Activated T-cell treated with anti-CD3 and anti-CD28 coated beads, Interleukin-2, amount 50 U/mL, for 4 hours (primary cell): ENCODE measurements around the gene DPP6. TPM values are rescaled to one million over a fixed set of nuclear protein-coding genes. Genes with fewer than 3 reads are reported as not detected.

Source experiments
- ATAC-seq, 2 donors: fragments of 200-7000 bp; cut with Tn5 transposase; one replicate each; pipeline ENCODE4 v1.10.0; 2021
- DNase-seq: peaks from one replicate; pipeline ENCODE4 v3.0.0-alpha.2; 2020
- H3K27me3 Mint-ChIP-seq: one replicate; pipeline ENCODE4 v1.8.0; 2021; ENCODE audit warnings: low read depth, mixed read lengths
- H3K36me3 Mint-ChIP-seq: one replicate; pipeline ENCODE4 v1.8.0; 2022; ENCODE audit warnings: mixed read lengths; ENCODE audit not compliant: insufficient read depth
- H3K4me1 Mint-ChIP-seq: one replicate; pipeline ENCODE4 v1.8.0; 2021; ENCODE audit warnings: low read depth, mixed read lengths
- H3K4me3 Mint-ChIP-seq: one replicate; pipeline ENCODE4 v1.8.0; 2021; ENCODE audit warnings: mild to moderate bottlenecking, moderate library complexity, mixed read lengths
- H3K9me3 Mint-ChIP-seq: one replicate; pipeline ENCODE4 v1.8.0; 2021; ENCODE audit warnings: mixed read lengths
- total RNA-seq, 3 donors: library from RNA; stranded (reverse); gene quantifications; one replicate each; pipeline ENCODE4 v1.2.1, GENCODE V29; 2021

The DPP6 gene
- total RNA-seq, 3 donors from 2014 or later, result not detected

GRCh38 chr7:154881026-154881425 lies 828.8 kb downstream of the DPP6 start:
- DNase-seq (no peak), ATAC-seq (no peak)
- Mint-ChIP-seq H3K9me3 (no peaks in the 10 kb centered on the region), H3K36me3 (no peaks in the 10 kb centered on the region), H3K4me3 (no peak overlapping the region), H3K4me1 (no peaks in the 10 kb centered on the region), H3K27me3 (peaks cover 10% of the 10 kb centered on the region)

- Mint-ChIP-seq H3K9me3 (no peaks in the 10 kb centered on the region), H3K4me3 (no peak overlapping the region), H3K36me3 (no peaks in the 10 kb centered on the region), H3K27me3 (peaks cover 5% of the 10 kb centered on the region), H3K4me1 (no peaks in the 10 kb centered on the region)
- DNase-seq (no peak), ATAC-seq (no peak)
Observed at GRCh38 chr7:154881526-154881925, 829.3 kb downstream of the DPP6 start.

GRCh38 chr7:154882931-154883474 lies 830.8 kb downstream of the DPP6 start:
- no peak for DNase-seq
- no peaks in the 10 kb centered on the region for H3K9me3 Mint-ChIP-seq
- H3K4me1 Mint-ChIP-seq, result no peaks in the 10 kb centered on the region
- no peaks in the 10 kb centered on the region for H3K36me3 Mint-ChIP-seq
- H3K4me3 Mint-ChIP-seq, result no peak overlapping the region
- H3K27me3 Mint-ChIP-seq, result peaks cover 4% of the 10 kb centered on the region
- ATAC-seq, result no peak

GRCh38 chr7:154884348-154884920 lies 832.2 kb downstream of the DPP6 start:
- Mint-ChIP-seq H3K36me3 (no peaks in the 10 kb centered on the region), H3K4me1 (no peaks in the 10 kb centered on the region), H3K27me3 (peaks cover 4% of the 10 kb centered on the region), H3K9me3 (no peaks in the 10 kb centered on the region), H3K4me3 (no peak overlapping the region)
- ATAC-seq, result no peak
- no peak for DNase-seq

- no peak for DNase-seq
- Mint-ChIP-seq H3K4me3 (no peak overlapping the region), H3K4me1 (no peaks in the 10 kb centered on the region), H3K27me3 (peaks cover 4% of the 10 kb centered on the region), H3K9me3 (no peaks in the 10 kb centered on the region), H3K36me3 (no peaks in the 10 kb centered on the region)
- no peak for ATAC-seq
Observed at GRCh38 chr7:154886591-154886990, 834.4 kb downstream of the DPP6 start.

GRCh38 chr7:154888690-154889089 lies 836.5 kb downstream of the DPP6 start:
- no peaks in the 10 kb centered on the region for H3K36me3 Mint-ChIP-seq
- DNase-seq (no peak), ATAC-seq (no peak)
- no peaks in the 10 kb centered on the region for H3K9me3 Mint-ChIP-seq
- no peak overlapping the region for H3K4me3 Mint-ChIP-seq
- H3K27me3 Mint-ChIP-seq, result peaks cover 4% of the 10 kb centered on the region
- H3K4me1 Mint-ChIP-seq, result no peaks in the 10 kb centered on the region

- Mint-ChIP-seq H3K36me3 (no peaks in the 10 kb centered on the region), H3K4me3 (no peak overlapping the region), H3K9me3 (no peaks in the 10 kb centered on the region), H3K27me3 (peaks cover 5% of the 10 kb centered on the region), H3K4me1 (no peaks in the 10 kb centered on the region)
- DNase-seq (no peak), ATAC-seq (no peak)
Observed at GRCh38 chr7:154892459-154892858, 840.3 kb downstream of the DPP6 start.

- no peaks in the 10 kb centered on the region for H3K4me1 Mint-ChIP-seq
- H3K36me3 Mint-ChIP-seq, result no peaks in the 10 kb centered on the region
- no peak overlapping the region for H3K4me3 Mint-ChIP-seq
- ATAC-seq (no peak), DNase-seq (no peak)
- no peaks in the 10 kb centered on the region for H3K9me3 Mint-ChIP-seq
- H3K27me3 Mint-ChIP-seq, result peaks cover 7% of the 10 kb centered on the region
Observed at GRCh38 chr7:154896076-154896475, 843.9 kb downstream of the DPP6 start.

- H3K36me3 Mint-ChIP-seq, result no peaks in the 10 kb centered on the region
- ATAC-seq (no peak), DNase-seq (no peak)
- no peak overlapping the region for H3K4me3 Mint-ChIP-seq
- no peaks in the 10 kb centered on the region for H3K4me1 Mint-ChIP-seq
- peaks cover 7% of the 10 kb centered on the region for H3K27me3 Mint-ChIP-seq
- H3K9me3 Mint-ChIP-seq, result no peaks in the 10 kb centered on the region
Observed at GRCh38 chr7:154898973-154899855, 847.0 kb downstream of the DPP6 start.

- Mint-ChIP-seq H3K4me3 (no peak overlapping the region), H3K27me3 (peaks cover 7% of the 10 kb centered on the region), H3K36me3 (no peaks in the 10 kb centered on the region), H3K9me3 (no peaks in the 10 kb centered on the region), H3K4me1 (no peaks in the 10 kb centered on the region)
- DNase-seq (no peak), ATAC-seq (no peak)
Observed at GRCh38 chr7:154899862-154900261, 847.7 kb downstream of the DPP6 start.

- no peak for ATAC-seq
- Mint-ChIP-seq H3K36me3 (no peaks in the 10 kb centered on the region), H3K27me3 (peaks cover 6% of the 10 kb centered on the region), H3K9me3 (no peaks in the 10 kb centered on the region), H3K4me1 (no peaks in the 10 kb centered on the region), H3K4me3 (no peak overlapping the region)
- DNase-seq, result no peak
Observed at GRCh38 chr7:154902600-154903082, 850.4 kb downstream of the DPP6 start.

GRCh38 chr7:154903083-154903731 lies 851.0 kb downstream of the DPP6 start:
- no peaks in the 10 kb centered on the region for H3K4me1 Mint-ChIP-seq

GRCh38 chr7:154905146-154905545 lies 852.9 kb downstream of the DPP6 start:
- no peak for ATAC-seq
- DNase-seq, result no peak
- Mint-ChIP-seq H3K9me3 (no peaks in the 10 kb centered on the region), H3K4me3 (no peak overlapping the region), H3K4me1 (no peaks in the 10 kb centered on the region), H3K36me3 (no peaks in the 10 kb centered on the region), H3K27me3 (peaks cover 11% of the 10 kb centered on the region)

More at GRCh38 chr7:154903083-154903731, 851.0 kb downstream of the DPP6 start:
- Mint-ChIP-seq H3K27me3 (peaks cover 4% of the 10 kb centered on the region), H3K36me3 (no peaks in the 10 kb centered on the region), H3K4me3 (no peak overlapping the region), H3K9me3 (no peaks in the 10 kb centered on the region)
- DNase-seq, result no peak
- ATAC-seq, result no peak

GRCh38 chr7:154905615-154906014 lies 853.4 kb downstream of the DPP6 start:
- DNase-seq (no peak), ATAC-seq (no peak)
- Mint-ChIP-seq H3K4me3 (no peak overlapping the region), H3K9me3 (no peaks in the 10 kb centered on the region), H3K4me1 (no peaks in the 10 kb centered on the region), H3K36me3 (no peaks in the 10 kb centered on the region), H3K27me3 (peaks cover 11% of the 10 kb centered on the region)
